ENCODE results near the gene ESRRA. TPM values are rescaled to one million over a fixed set of nuclear protein-coding genes. Genes with fewer than 3 reads are reported as not detected.

Gene ESRRA
- total RNA-seq, 1 donor: 28.6 TPM

DNA sequence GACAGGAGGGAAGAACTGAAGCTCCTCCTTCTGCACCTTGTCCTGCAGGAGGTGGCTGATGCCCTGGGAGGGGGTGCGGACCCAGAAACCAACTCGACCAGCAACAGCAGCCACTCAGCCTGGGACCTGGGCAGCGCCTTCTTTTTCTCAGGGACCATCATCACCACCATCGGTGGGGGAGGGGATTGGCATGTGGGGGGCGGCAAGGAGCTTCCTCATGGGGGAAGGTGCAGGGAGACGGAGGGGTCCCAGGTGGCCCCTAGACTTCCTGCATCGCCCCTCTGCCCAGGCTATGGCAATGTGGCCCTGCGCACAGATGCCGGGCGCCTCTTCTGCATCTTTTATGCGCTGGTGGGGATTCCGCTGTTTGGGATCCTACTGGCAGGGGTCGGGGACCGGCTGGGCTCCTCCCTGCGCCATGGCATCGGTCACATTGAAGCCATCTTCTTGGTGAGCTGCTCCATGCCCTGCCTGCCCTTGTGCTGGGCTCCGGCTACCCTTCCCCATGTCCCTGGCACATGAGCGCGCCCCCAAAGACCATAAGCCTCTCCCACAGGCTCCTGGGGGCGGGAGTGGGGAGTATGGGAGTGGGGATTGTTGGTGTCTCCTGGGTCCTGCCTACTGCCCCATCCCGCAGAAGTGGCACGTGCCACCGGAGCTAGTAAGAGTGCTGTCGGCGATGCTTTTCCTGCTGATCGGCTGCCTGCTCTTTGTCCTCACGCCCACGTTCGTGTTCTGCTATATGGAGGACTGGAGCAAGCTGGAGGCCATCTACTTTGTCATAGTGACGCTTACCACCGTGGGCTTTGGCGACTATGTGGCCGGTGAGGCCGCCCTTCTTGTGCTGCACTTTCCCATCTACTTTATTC is 8.3 kb upstream of the ESRRA start:
- TF ChIP-seq, protein P1, sequence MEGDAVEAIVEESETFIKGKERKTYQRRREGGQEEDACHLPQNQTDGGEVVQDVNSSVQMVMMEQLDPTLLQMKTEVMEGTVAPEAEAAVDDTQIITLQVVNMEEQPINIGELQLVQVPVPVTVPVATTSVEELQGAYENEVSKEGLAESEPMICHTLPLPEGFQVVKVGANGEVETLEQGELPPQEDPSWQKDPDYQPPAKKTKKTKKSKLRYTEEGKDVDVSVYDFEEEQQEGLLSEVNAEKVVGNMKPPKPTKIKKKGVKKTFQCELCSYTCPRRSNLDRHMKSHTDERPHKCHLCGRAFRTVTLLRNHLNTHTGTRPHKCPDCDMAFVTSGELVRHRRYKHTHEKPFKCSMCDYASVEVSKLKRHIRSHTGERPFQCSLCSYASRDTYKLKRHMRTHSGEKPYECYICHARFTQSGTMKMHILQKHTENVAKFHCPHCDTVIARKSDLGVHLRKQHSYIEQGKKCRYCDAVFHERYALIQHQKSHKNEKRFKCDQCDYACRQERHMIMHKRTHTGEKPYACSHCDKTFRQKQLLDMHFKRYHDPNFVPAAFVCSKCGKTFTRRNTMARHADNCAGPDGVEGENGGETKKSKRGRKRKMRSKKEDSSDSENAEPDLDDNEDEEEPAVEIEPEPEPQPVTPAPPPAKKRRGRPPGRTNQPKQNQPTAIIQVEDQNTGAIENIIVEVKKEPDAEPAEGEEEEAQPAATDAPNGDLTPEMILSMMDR (IDR thresholded peaks at IDR 0.05; ENCODE audit: extremely low read depth, low read depth, low read length): no peak
- Histone ChIP-seq H3K4me3 (ENCODE audit: insufficient read depth, low read length) (no peak overlapping the region), H3K4me2 (ENCODE audit: insufficient read depth, low read length) (no peak overlapping the region), H3K79me2 (ENCODE audit: insufficient read depth, low read length) (no peaks in the 10 kb centered on the region), H3K9me3 (ENCODE audit: low read depth, low read length) (no peaks in the 10 kb centered on the region), H4K20me1 (ENCODE audit: insufficient read depth, low read length) (no peaks in the 10 kb centered on the region), H3K36me3 (ENCODE audit: insufficient read depth, low read length) (no peaks in the 10 kb centered on the region), H2AFZ (ENCODE audit: low read length) (no peak overlapping the region), H3K27ac (ENCODE audit: low read depth, low read length) (no peak overlapping the region), H3K27me3 (ENCODE audit: insufficient read depth, low read length) (peaks cover 87% of the 10 kb centered on the region), H3K4me1 (ENCODE audit: insufficient read depth, low read length) (peaks cover 6% of the 10 kb centered on the region)
- peak; percentile 44 for DNase-seq (ENCODE audit: insufficient read length, low spot score, missing footprints)

DNA sequence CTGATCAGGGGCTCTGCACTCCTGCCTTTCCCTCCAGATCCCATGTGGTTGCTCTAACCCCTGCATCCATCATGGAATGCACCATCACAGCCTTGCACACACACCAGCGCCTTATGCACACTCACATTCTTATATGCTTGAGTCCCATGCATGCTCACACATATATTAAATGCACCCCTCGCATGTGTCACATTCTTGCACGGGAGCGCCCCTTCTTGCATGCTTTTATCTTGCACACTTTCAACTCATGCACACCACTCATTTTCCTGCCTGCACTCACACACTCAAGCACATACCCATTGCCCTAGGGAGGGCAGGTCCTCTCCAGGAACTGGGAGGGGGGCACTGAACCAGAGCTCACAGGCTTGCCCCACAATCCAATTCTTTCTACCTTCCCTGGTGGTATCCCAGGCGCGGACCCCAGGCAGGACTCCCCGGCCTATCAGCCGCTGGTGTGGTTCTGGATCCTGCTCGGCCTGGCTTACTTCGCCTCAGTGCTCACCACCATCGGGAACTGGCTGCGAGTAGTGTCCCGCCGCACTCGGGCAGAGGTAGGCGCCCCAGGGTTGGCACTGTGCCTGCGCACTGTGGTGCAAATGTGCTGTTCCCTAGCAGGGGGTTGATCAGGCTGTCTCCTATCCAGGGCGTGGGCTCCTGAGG is 7.5 kb upstream of the ESRRA start:
- TF ChIP-seq, protein P1 (IDR thresholded peaks at IDR 0.05; ENCODE audit: extremely low read depth, low read depth, low read length): no peak
- no peak overlapping the region for H3K4me3 ChIP-seq (ENCODE audit: insufficient read depth, low read length)
- H3K9me3 ChIP-seq (ENCODE audit: low read depth, low read length): no peaks in the 10 kb centered on the region
- no peaks in the 10 kb centered on the region for H3K79me2 ChIP-seq (ENCODE audit: insufficient read depth, low read length)
- H4K20me1 ChIP-seq (ENCODE audit: insufficient read depth, low read length): no peaks in the 10 kb centered on the region
- no peaks in the 10 kb centered on the region for H3K36me3 ChIP-seq (ENCODE audit: insufficient read depth, low read length)
- DNase-seq (ENCODE audit: insufficient read length, low spot score, missing footprints): peak; percentile 82
- H3K4me2 ChIP-seq (ENCODE audit: insufficient read depth, low read length): no peak overlapping the region
- H2AFZ ChIP-seq (ENCODE audit: low read length): no peak overlapping the region
- peaks cover 6% of the 10 kb centered on the region for H3K4me1 ChIP-seq (ENCODE audit: insufficient read depth, low read length)
- H3K27ac ChIP-seq (ENCODE audit: low read depth, low read length): no peak overlapping the region
- peaks cover 80% of the 10 kb centered on the region for H3K27me3 ChIP-seq (ENCODE audit: insufficient read depth, low read length)

DNA sequence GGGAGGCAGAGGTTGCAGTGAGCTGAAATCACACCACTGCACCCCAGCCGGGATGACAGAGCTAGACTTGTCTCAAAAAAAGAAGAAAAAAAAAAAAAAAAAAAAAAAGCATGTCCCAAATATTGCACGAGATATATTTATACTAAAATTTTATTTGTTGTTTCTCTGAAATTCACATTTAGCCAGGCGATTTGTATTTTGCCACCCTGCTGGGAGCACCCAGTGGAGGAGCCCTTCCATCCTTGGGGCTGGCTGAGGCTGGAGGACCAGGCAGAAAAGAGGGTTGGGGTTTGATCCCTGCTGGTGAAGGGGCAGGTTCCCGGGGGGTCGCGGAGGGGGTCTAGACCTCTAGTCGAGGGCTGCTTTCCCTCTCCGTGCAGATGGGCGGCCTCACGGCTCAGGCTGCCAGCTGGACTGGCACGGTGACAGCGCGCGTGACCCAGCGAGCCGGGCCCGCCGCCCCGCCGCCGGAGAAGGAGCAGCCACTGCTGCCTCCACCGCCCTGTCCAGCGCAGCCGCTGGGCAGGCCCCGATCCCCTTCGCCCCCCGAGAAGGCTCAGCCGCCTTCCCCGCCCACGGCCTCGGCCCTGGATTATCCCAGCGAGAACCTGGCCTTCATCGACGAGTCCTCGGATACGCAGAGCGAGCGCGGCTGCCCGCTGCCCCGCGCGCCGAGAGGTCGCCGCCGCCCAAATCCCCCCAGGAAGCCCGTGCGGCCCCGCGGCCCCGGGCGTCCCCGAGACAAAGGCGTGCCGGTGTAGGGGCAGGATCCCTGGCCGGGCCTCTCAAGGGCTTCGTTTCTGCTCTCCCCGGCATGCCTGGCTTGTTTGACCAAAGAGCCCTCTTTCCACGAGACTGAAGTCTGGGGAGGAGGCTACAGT is 6.1 kb upstream of the ESRRA start:
- peak; percentile 94 for DNase-seq (ENCODE audit: insufficient read length, low spot score, missing footprints)
- Histone ChIP-seq H3K4me1 (ENCODE audit: insufficient read depth, low read length) (peaks cover 10% of the 10 kb centered on the region), H3K27me3 (ENCODE audit: insufficient read depth, low read length) (peaks cover 67% of the 10 kb centered on the region), H4K20me1 (ENCODE audit: insufficient read depth, low read length) (no peaks in the 10 kb centered on the region), H3K4me2 (ENCODE audit: insufficient read depth, low read length) (peak overlapping the region; percentile 74), H3K79me2 (ENCODE audit: insufficient read depth, low read length) (no peaks in the 10 kb centered on the region), H3K36me3 (ENCODE audit: insufficient read depth, low read length) (no peaks in the 10 kb centered on the region), H3K9me3 (ENCODE audit: low read depth, low read length) (no peaks in the 10 kb centered on the region), H3K4me3 (ENCODE audit: insufficient read depth, low read length) (peak overlapping the region; percentile 64), H3K27ac (ENCODE audit: low read depth, low read length) (no peak overlapping the region), H2AFZ (ENCODE audit: low read length) (peak overlapping the region; percentile 76)
- TF ChIP-seq, protein P1 (IDR thresholded peaks at IDR 0.05; ENCODE audit: extremely low read depth, low read depth, low read length): no peak

Measured in osteoblast (primary cell).